GM19025 (cell line): ENCODE results near the gene PLGRKT.
"Not testable (repeated sequence)": the region's sequence is repeated elsewhere in the genome, so short reads cannot be mapped to it uniquely, and the experiment has no call there.

Experiments
- ATAC-seq: cut with Tn5 transposase; IDR thresholded peaks from one replicate; pipeline ENCODE4 v1.9.1; 2021; ENCODE audit warnings: mild to moderate bottlenecking, low read depth, moderate library complexity; ENCODE audit not compliant: unreplicated experiment

Gene PLGRKT

GRCh38 chr9:5433841-5434810 is 3.6 kb downstream of the PLGRKT start:
- not testable (repeated sequence) for ATAC-seq

GRCh38 chr9:5433328-5433727 is 4.4 kb downstream of the PLGRKT start:
- ATAC-seq: not testable (repeated sequence)

GRCh38 chr9:5432890-5433289 is 4.8 kb downstream of the PLGRKT start:
- ATAC-seq: not testable (repeated sequence)

GRCh38 chr9:5430912-5431311 is 6.8 kb downstream of the PLGRKT start:
- ATAC-seq: no peak

GRCh38 chr9:5429873-5430564 is 7.7 kb downstream of the PLGRKT start:
- no peak for ATAC-seq

- ATAC-seq: no peak
These were observed 8.8 kb downstream of the PLGRKT start for GRCh38 chr9:5428794-5429528.

GRCh38 chr9:5428172-5428571 is 9.6 kb downstream of the PLGRKT start:
- no peak for ATAC-seq

- ATAC-seq: no peak
These were observed 10.7 kb downstream of the PLGRKT start for GRCh38 chr9:5427005-5427404.

- ATAC-seq: no peak
These were observed 12.6 kb downstream of the PLGRKT start for GRCh38 chr9:5425006-5425628.

GRCh38 chr9:5422276-5422675 is 15.4 kb downstream of the PLGRKT start:
- no peak for ATAC-seq

- no peak for ATAC-seq
These were observed 16.6 kb downstream of the PLGRKT start for GRCh38 chr9:5421163-5421562.

- no peak for ATAC-seq
These were observed 17.7 kb downstream of the PLGRKT start for GRCh38 chr9:5419987-5420386.

- no peak for ATAC-seq
These were observed 19.2 kb downstream of the PLGRKT start for GRCh38 chr9:5418481-5418880.

GRCh38 chr9:5416953-5417352 is 20.8 kb downstream of the PLGRKT start:
- ATAC-seq: no peak

GRCh38 chr9:5408596-5408995 is 29.1 kb downstream of the PLGRKT start:
- ATAC-seq: no peak

- ATAC-seq: no peak
These were observed 35.5 kb downstream of the PLGRKT start for GRCh38 chr9:5402217-5402616.

GRCh38 chr9:5397547-5397946 is 40.2 kb downstream of the PLGRKT start:
- ATAC-seq: not testable (repeated sequence)

GRCh38 chr9:5395428-5395827 is 42.3 kb downstream of the PLGRKT start:
- no peak for ATAC-seq

GRCh38 chr9:5393976-5394375 is 43.7 kb downstream of the PLGRKT start:
- not testable (repeated sequence) for ATAC-seq

GRCh38 chr9:5393497-5393896 is 44.2 kb downstream of the PLGRKT start:
- ATAC-seq: no peak
